Activated CD4-positive, alpha-beta T cell treated with anti-CD3 and anti-CD28 coated beads for 48 hours (primary cell): Measurements from ENCODE around the gene AKT1S1.
"Not testable (repeated sequence)": the region's sequence is repeated elsewhere in the genome, so short reads cannot be mapped to it uniquely, and the experiment has no call there.

Source experiments
- DNase-seq: peaks from one replicate; pipeline ENCODE4 v3.0.0-alpha.2; 2020

AKT1S1 gene

DNA sequence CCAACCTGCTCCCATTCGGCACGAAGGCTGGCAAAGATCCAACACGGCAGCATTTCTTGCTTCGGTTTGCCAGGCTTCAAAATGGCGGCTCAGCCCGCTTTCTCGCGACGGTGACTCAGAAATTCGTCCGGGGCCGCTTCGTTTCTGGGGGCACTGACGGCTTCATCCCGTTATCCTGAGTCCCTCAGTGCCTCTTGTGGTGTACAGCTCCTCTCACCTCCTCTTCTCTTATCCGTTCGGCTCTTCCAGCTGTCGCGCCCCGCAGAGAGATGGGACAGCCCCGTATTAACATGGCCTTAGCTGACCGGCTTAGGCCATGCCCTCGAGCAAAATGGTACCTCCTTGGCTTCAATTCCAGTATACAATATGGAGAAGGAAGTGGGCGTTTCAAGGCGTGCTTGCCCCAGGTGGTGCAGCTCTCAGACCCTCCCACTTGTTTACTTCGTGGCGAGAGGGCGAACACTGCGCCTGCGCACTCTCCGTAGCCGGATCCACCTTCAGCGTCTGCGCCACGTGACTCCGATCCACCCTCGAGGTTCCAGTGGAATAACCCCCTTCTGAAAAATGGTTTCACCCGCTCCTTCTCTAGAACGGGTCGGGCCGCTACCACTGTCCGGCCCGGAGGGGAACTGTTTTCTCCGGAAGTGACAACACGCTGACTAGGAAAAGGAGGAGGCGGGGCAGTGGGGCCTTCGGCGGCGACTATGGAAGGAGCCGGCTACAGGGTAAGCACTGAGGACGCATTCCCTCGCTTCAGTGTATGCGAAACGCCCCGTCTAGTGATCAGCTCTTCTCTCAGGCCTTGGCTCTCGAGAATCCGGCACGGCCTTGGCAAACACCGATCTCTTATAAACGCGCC lies at the start of gene AKT1S1, which contains the start of gene TBC1D17:
Gene AKT1S1, minus strand, starts transcription at position 336 of the 859 bp plus-strand sequence. CDS start 4,060 bp downstream, outside the sequence.
Gene TBC1D17, plus strand, starts transcription at position 683 of the 859 bp plus-strand sequence. Its CDS starts 22 bp downstream, at position 705.
- DNase-seq: peak; percentile 98

DNA sequence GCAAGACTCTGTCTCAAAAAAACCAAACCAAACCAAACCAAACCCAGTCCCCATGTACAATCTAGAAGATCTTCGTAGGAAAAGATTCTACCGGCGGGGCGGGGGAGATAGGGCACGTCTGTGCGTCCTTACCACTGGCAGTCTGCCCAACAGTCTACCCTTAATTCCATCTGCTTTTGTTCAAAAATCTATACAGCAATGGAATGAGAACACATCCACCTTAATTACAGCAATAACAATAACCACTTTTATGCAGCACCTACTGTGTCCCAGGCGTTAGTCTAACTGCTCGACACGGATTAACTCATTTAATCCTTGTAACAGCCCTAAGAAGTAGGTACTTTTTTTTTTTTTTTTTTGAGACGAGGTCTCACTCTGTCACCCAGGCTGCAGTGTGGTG lies 49.4 kb upstream of the AKT1S1 start:
- DNase-seq: no peak

DNA sequence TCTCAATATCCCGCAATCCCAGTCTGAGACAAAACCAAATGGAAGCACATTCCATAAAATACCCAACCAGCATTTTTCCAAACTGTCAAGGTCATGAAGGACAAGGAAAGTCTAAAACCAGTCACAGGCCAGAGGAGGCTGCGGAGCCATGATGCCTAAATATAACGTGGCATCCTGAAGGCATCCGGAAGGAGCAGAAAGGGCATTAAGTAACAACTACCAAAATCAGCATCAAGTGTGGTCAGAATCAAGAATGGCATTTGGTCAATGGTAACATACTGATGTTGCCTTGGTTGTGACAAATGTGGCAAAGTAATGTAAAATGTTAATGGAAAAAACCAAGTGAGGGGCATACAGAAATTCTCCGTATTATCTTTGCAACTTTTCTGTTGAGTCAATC lies 48.3 kb upstream of the AKT1S1 start:
- DNase-seq: no peak

DNA sequence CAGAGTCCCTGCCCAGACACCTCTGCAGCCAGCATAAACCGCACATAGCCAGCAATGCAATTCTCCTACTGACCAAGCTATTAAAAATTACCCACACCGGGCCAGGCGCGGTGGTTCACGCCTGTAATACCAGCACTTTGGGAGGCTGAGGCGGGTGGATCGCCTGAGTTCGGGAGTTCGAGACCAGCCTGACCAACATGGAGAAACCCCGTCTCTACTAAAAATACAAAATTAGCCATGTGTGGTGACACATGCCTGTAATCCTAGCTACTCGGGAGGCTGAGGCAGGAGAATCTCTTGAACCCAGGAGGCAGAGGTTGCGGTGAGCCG lies 47.7 kb upstream of the AKT1S1 start:
- not testable (repeated sequence) for DNase-seq

DNA sequence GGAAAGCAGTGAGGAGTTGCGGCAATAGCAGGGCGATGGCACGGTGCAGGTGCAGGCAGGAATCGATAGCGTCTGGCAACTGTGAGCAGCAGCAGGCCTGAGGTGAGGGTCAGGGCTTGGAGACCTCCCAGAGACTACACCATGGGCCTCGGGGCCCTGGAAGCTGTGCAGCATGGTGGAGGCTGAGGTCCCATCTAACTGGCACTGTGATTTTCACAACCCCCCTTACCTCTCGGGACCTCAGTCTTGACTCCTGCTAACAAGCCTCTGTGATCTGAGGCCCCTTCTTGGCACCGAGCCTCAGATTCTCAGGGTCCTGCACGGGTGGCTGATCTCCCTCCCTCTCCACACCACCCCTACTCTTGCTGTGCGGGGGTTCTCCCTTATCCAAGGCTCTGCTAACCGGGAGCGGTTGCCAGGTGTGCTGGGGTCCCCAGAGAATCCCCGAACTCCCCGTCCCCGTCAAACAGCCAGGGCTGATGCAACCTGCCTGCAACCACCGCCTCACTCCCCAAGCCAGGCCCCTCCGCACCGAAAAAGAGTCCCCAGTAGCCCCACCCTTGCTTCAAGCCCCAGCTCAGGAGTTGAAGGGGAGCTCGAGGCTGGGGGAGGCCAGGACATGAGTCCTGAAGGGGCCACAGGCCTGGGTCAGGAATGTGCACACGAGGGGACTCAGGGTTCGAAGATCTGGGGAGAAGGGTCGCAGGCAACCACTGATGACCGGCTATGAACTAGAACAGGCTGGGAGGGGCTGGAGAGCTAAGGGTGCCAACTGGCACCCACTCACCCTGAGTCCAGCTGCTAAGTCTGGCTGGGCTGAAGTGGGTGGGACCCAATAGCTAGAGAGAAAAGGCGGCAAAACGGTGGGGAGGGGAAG lies 47.1 kb upstream of the AKT1S1 start:
- no peak for DNase-seq

DNA sequence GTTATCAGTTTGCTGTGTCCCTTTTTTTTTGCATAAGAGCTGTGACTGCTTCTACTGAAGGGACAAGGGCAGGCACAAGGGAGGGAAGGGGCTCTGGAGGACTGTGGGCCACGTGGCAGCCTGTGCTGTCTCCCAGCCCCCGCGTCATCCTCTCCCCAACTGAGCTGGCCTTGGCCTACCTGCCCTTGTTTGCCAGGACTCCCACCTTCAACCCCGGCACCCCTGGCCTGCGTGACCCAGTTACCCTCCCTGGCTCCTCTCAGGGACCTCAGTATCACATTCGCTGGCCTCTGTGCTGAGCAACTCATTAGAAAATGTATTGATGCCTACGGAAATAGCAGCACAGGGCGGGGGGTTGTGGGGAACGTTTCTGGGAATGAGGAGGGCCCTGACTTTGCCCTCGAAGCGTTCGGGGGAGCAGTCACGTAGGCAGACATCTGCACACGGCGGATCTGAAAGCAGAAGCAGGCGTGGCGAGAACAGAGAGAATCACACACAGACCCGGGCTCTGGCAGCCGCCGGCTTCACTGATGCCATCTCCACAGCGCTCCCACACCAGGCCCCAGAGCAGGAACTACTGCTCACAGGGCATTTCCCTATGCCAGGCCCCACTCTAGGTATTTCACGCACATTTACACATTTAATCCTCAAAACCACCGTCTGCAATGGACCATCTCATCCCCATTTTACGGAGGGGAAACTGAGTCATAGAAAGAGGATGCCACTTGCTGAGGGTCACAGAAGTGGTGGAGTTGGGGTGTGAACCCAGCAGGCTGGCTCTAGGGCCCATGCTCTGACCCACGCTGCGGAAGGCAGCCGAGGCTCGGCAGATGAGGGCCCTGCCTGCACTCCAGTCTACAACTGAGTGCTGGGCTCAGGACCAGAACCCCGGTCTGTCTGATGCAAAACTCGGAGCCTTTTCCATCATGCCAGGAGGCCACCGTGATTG lies 46.2 kb upstream of the AKT1S1 start:
- DNase-seq: no peak

DNA sequence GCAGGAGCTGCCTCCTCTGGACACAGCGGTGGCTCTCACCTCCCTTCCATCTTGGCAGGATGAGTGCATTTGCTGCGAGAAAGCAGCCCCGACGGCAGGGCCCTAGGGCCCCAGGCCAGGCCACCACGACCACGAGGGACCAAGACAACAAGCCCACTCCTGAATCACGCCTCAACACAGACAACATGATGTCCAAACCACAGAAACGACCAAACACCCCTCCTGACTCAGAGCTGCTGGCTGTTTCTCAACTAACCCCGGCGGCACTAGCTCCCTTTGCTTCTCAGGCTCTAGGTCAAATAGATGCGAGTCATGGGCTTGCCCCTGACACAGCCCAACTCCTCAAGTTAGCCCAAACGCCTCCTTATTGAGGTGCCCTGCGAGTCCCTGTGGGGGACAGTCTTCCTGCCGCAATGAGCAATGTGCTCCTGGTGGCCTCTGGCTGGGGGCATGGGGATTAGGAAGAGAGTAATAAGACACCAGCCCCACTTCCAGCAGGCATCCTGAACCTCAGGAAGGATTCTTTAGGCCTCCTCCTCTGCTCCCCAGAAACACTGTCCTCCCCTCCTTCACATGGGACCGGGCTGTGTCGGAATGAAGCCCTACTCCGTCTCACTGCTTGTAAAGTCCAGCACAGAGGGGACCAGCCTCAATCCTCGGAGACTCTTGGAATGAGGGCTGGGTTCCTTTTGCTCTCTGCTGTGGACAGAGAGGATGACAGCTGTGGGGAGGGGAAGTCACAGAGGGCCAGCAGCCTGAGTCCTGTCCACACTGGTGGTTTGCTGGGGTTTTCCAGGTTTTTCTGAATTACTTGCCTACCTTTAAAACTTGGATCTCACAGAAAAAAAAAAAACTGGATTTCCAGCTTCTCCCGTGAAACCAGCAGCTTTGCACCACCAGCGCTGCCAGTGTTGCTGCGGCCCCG lies 45.0 kb upstream of the AKT1S1 start:
- peak; percentile 38 for DNase-seq

DNA sequence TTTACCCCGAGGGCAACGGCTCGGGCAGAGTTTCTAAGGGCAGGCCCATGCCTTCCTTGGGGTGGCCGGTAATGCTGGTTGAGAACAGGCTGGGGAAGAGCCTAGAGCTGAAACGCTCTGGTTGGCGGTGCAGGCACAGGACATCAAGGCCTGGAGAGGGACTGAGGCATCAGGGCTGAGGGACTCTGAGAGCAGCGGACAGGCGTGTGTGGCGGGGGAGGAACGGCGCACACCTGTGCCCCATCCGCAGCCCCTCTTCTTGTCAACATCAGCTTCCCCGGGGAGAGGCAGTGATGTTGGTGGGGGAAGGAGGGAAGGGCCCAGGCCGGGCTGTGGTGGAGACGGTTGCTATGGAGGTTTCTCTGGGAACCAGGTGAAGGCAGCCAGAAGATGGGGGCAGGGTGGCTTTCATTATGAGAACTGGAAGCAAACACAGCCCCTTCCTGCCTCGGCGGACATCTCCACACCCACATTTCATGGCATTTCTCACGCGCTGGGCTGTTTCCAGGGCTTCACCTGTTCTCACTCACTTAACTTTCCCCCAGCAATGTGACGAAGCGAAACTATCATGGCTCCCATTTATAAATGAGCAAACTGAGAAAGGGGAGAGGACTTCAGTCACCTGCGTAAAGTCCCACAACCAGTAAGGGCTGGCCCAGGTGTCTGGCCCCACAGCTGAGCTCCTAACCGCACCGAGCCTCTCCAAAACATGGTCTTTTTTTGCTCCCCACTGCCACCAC lies 43.6 kb upstream of the AKT1S1 start:
- DNase-seq: no peak

DNA sequence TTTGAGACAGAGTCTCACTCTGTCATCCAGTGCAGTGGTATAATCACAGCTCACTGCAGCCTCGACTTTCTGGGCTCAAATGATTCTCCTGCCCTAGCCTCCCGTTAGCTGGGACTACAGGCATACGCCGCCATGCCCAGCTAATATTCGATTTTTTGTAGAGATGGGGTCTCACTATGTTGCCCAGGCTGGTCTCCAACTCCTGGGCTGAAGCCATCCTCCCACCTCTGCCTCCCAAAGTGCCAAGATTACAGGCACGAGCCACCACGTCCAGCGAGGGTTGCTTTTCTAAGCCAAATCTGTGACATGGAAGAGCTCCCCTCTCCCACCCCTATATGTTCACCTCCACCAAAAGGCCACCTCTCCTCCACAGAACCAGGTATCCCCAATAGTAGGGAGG lies 40.9 kb upstream of the AKT1S1 start:
- no peak for DNase-seq

DNA sequence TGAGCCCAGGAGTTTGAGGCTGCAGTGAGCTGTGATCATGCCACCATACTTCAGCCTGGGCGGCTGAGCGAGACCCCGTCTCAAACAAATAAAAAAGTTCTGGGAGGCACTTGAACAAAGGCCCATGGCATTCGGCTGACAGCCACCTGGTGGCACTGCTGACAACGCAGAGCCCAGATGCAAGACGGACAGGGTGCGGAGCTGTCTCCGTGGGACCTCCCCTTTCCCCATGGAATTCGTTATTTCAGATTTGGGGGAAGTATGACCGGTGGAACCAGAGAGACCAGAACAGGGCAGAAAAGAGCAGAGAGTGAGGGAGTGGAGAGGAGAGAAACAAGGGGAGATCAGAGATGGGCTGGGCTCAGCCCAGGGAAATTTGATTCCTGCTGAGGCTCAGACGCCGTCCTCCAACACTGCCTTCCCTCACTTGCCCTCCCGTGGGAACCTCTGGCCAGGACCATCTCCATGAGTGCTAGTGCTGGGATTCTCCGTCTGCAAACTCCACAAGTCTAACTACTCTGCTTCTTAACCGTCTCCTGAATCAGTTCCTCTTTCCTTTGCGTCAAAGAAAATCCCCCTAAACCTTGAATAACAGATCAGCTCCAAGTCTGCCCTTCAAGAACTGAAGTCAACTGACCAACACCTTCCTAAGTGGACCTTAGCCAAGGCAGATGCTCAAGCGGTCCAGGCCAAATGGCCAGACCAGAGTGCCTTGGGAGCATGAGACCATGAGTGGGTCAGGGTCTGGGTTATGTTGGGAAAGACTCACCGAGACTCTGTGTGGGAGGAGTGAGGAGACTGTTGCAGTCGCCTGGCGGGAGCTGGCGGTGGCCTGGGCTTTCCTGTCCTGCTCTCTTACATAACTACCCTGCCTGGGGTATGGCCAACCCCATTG lies 39.9 kb upstream of the AKT1S1 start:
- DNase-seq: no peak

DNA sequence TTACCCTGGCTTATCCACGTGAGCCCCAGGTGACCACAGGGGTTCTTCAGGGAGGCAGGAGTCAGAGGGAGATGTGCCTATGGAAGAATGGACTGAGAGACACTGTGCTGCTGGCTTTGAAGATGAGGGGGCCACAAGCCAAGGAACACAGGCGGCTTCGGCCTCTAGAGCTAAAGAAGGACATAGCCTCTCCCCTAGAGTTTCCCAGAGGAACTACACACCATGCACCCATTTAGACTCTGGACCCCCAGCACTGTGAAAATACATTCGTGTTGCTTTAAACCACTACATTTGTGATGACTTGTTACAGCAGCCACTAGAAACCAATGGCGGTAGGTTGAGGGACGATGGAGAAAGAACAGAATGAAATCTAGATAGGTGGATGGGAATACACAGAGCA lies 38.1 kb upstream of the AKT1S1 start:
- DNase-seq: no peak

DNA sequence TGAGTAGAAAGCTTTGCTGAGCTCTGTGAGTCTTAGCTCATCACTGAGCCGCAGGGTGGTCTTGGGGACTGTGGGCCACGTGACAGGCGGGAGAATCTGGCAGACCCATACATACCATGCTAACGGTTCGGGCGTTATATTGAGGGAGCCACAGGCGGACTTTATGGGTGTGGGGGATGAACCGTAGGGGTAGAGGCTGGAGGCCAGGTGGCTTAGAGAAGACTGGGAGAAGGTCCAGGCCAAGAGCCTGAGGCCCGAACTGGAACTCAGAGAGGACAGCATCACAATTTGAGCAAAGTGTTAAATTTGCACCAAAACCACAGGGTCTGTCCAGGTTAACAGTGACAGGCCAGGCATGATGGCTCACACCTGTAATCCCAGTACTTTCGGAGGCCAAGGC lies 36.6 kb upstream of the AKT1S1 start:
- DNase-seq: no peak

DNA sequence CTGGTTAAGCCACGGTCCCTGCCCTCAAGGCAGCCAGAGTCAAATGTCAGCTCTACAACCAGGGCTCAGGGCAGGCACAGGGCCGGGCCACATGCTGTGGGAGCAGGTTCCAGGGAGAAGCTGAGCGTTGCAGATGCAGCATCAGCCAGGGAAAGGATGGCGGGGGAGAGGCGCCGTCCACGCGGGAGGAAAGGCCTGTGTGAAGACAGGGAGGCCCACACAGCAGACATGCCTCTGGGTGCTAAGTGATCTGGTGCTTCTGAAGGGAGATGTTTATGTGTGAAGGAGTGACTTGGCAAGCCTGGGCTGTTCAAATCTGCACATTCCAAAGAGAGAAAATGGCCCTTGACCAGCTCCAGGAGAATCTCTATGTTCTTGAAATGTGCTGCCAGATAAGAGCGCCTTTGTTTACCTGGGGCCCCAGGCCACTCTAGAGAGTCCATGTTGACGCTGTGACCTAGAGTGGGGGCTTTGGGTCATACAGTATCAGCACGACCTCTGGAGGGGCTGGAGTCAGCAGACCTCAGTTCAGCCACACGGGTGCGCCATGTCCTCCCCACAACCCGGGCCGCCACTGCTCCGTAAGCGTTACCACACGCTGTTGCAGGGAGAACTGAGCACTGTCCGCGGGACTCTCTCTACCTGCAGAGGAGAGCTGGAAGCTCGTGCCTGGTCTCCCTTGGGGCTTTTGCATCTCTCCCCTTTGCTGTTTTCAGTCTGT lies 36.0 kb upstream of the AKT1S1 start:
- no peak for DNase-seq

DNA sequence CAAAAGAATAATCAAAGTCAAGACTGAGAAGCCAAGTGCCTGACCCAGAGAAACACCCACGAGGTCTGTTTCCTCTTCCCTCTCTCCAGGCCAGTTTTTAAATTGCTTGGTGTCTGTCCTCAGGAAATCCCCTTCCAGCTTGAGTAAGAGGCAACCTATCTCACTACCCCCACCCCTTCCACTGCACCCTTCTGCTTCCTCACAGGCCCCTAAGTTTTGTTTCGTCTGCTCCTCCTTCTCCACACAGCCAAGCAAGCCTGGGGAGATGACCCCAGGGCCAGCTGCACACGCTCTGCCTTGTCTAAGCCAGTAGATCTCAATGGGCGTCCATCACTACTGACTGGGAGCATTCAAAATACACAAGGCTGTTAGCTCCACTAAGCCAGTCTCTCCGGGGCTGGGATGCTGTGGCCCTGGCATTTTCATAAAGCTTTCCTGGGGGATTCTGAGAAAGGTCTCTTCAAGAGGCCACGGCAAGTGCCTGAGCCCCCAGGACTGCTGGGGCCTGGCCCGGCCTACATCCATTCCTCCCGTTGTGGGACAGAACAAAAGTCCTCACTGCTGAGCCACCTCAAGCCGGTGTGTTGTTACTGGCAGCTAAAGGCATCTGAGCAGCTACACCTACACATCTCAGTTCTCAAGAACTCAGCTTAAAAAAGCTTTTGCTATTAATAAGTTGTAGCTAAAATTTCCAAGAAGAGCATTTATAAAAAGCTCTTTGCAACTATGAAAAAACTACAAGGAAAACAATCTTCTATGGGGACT lies 34.4 kb upstream of the AKT1S1 start:
- DNase-seq: peak; percentile 51

DNA sequence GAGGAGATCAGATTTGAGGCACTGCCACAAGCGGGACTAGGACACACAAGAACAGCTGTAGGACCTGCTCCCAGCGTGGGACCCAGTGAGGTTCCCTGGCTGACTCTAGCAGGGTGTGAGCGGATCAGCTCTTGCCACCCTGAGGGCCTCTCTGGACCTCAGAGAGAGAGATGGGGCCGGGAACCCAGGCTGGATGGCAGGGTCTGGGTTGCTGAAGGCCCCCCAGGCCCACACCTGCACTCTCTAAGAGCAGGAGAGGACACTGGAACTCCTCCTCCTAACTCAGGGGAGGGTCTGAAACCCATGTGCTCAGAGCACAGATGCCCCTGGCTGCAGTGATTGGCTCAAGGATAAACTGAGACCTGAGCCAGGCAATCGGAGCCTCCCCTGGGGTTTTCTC lies 33.0 kb upstream of the AKT1S1 start:
- DNase-seq: no peak

DNA sequence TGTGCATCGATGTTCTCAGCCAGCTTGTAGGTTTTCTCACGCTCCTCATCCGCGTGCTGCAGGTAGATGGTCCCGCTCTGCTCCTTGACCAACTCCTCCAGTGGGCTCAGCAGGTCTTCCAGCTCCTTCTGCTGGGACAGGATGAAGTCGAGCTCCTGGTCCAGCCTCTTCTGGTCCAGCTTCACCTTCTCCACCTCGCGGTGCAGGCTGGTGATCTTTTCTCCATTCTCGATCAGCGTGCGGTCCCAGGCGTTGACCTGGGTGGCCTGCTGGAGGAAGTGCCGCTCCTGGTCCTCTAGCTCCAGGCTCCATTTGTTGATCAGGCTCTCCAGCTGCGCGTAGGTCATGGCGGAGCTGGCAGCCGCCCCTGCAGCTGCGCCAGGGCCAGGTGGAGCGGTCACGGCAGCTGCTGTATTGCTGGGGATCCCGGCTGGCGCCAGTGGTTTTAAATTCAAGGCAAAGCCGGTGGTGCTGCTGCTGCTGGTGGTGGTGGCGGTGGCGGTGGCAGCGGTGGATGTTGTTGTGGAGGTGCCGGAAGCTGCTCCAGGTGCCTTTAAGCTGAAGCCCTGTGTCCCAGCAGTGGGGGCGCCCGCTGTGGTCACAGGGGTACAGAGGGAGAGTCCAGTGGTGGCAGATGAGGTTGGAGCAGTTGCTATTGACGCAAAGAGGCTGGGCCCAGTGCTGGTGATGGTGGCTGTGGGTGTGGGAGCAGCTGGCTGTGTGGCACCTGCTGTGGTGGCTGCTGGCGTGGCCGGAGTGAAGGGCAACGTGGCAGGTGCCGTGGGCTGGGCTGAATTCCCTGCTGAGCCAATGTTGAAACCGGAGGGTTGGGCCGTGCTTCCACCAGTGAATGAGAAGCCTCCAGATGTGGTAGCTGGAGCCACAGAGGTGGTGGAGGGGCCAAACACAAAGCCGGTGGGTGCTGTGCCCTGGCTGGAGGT lies 31.6 kb upstream of the AKT1S1 start:
- DNase-seq: no peak
